Hematopoietic multipotent progenitor cell treated with erythropoietin and hydrocortisone succinate and interleukin-3 and kit ligand, for 4 days (in vitro differentiated cells): ENCODE measurements around the gene PER1.

Experiments
- DNase-seq: peaks from one replicate; pipeline ENCODE4 v3.0.0-alpha.2; 2015

Gene PER1, protein sequence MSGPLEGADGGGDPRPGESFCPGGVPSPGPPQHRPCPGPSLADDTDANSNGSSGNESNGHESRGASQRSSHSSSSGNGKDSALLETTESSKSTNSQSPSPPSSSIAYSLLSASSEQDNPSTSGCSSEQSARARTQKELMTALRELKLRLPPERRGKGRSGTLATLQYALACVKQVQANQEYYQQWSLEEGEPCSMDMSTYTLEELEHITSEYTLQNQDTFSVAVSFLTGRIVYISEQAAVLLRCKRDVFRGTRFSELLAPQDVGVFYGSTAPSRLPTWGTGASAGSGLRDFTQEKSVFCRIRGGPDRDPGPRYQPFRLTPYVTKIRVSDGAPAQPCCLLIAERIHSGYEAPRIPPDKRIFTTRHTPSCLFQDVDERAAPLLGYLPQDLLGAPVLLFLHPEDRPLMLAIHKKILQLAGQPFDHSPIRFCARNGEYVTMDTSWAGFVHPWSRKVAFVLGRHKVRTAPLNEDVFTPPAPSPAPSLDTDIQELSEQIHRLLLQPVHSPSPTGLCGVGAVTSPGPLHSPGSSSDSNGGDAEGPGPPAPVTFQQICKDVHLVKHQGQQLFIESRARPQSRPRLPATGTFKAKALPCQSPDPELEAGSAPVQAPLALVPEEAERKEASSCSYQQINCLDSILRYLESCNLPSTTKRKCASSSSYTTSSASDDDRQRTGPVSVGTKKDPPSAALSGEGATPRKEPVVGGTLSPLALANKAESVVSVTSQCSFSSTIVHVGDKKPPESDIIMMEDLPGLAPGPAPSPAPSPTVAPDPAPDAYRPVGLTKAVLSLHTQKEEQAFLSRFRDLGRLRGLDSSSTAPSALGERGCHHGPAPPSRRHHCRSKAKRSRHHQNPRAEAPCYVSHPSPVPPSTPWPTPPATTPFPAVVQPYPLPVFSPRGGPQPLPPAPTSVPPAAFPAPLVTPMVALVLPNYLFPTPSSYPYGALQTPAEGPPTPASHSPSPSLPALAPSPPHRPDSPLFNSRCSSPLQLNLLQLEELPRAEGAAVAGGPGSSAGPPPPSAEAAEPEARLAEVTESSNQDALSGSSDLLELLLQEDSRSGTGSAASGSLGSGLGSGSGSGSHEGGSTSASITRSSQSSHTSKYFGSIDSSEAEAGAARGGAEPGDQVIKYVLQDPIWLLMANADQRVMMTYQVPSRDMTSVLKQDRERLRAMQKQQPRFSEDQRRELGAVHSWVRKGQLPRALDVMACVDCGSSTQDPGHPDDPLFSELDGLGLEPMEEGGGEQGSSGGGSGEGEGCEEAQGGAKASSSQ (N-terminal part only)

GRCh38 chr17:8152112-8152775 lies at the start of gene PER1:
Gene PER1, minus strand, starts transcription at chr17:8152404. Its CDS starts 1,698 bp downstream, at chr17:8150706.
- peak; percentile 98 for DNase-seq

- peak; percentile 94 for DNase-seq
Observed at GRCh38 chr17:8192070-8192815, 40.0 kb upstream of the PER1 start.

- DNase-seq, result no peak
Observed at GRCh38 chr17:8190506-8190905, 38.3 kb upstream of the PER1 start.

DNA sequence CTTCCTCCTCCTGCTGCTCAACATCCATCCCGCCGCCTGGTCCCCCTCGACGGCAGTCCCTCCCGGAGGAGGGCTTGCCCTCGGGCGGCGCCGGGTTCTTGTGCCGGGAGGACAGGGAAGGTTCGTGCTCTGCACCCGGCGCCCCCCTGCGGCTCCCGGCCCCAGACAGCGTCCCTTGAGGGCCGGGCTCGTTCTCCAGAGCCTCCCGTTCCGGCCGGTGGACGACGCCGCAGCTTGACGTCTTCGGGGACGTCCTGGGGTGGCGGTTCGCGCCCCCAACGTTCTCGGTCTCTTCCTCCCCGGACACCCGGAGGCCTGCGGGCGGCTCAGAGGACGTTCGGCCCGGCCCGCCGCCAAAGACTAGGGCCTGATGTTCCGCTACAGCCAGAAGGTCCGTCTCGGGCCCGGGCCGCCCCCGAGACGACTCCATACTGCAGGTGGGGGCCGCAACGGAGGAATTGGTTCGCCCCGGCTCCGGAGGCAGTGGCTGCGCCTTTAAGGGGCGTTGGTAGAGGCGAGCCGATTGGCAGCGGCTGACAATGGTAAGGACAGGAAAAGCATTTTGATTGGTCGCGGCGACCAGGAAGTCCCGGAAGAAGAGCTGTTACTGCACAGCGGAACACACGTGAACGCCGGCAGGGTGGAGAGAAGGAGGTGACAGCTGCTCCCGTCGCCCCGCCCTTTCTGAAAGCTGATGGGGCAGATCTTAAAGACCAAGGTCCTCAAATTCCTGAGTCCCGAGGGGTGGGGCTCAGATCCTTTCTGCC lies 37.7 kb upstream of the PER1 start, which contains the start of gene BORCS6:
Gene BORCS6 (minus strand): TSS at position 470 of the 767 bp plus-strand sequence. CDS start 40 bp downstream, at position 430.
- DNase-seq, result peak; percentile 99

DNA sequence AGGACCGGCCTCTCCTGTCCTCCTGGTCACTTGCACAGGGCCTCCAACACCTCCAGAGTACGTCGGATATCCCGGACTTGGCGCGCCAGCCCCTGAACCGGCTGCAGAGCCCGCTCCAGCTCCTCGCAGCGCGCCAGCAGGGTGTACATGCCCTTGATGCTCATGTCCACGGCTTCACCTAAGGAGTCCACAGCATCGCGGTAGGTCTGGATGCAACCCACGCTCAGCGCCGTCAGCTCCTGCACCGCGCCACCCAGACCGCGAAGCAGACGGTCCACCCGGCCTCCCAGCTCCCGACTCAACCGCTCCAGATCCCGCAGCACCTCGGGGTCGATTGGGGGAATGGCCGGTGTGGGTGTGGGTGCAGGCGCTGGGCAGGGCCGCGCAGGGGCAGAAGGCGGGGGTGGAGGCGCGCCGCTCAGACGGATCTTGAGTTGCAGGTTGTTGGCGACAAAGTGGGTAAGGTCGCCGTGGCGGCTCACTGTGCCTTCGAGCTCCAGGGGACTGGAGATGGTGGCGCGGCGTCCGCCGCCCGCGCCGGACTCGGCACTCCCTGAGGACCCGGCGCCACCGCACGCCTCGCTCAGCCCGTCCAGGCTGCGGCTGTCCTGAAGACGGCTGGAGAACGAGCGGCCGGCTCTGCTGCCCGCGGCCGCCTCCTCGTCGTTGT lies 37.0 kb upstream of the PER1 start:
- DNase-seq, result peak; percentile 40

- DNase-seq, result no peak
Observed at GRCh38 chr17:8188263-8188839, 36.1 kb upstream of the PER1 start.

DNA sequence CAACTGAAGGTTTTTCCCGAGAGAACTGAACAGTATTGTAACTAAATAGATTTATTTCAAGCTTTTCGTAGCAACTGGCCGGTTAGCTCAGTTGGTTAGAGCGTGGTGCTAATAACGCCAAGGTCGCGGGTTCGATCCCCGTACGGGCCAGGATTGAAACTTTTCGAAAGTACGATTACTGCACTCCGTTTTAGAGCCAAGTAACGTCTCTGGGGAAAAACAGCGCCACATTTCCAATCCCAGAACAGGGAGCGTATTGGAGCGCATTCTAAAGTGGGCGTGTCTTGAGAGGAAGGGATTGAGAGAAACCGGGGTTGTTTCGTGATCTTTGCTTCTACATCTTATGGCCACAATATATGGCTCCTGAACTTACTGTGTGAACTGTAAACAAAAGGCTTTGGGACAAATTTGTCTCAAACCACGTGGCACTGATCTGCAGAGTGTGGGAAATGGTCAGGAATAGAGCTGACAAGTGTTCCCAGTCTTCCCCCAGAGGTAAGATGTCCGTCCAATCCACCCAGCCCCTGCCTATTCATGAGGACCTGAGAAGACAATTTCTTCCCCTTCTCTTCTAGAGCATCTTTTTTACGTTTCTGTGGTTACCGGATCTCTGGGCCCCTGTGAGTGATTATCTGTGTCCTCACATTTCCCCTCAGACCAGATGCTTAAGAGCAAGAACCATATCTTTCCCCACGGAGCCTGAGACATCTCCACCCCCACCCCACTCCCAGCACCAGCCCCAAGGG lies 35.5 kb upstream of the PER1 start:
- peak; percentile 99 for DNase-seq

GRCh38 chr17:8186787-8187516 lies 34.7 kb upstream of the PER1 start:
- peak; percentile 97 for DNase-seq

DNA sequence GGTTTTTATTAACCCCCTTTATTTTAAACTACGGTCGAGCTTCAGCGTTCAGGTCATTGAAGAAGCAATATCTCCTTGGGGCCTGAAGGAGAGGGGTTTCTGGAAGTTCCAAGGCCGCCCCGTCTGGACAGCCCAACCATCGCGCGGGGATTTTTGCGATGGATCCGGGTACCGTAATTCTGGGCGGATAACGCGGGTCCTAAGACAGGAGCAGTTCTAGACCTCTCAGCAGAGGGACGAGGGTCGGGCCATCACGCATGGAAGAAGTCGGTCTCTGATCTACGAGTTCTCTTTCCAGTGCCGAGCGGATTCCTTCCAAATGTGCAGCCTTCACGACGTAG lies 34.2 kb upstream of the PER1 start:
- DNase-seq, result no peak

DNA sequence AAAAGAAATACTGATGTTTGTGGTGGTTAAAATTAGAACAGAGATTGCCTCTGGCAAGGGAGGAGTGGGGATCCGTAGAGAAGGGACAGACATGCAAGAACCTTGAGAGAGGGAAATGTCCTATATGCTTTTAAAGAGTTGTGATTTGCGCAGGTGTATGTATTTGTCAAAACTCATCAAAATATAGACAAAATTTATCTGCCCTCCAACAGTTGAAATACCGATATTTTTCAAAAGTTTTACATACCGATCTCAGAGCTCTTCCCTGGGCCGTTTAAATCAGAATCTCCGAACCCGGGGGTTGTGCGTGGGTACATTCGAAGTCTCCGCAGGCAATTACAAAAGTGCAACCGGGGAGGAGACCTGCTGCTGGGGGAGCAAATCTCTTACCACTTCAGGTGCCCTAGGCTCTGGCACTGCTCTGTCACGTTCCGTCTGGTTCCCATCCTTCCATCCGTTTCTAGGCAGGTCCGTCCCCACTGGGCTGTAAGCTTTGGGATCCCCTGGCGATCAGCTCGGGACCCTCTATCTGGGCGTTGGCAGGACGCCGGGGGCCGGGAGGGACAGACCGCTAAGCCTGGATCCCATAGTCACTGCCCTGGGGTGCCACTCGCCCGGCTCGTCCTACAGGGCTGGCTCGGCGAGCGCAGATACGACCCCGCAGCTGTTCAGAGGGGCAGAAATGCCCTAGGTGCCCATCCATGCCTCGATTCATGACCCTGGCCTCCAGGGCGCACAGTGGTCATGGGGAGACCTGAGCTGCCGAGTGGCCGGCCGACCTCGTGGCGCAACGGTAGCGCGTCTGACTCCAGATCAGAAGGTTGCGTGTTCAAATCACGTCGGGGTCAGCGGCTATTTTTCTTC lies 33.6 kb upstream of the PER1 start:
- DNase-seq, result peak; percentile 89

DNA sequence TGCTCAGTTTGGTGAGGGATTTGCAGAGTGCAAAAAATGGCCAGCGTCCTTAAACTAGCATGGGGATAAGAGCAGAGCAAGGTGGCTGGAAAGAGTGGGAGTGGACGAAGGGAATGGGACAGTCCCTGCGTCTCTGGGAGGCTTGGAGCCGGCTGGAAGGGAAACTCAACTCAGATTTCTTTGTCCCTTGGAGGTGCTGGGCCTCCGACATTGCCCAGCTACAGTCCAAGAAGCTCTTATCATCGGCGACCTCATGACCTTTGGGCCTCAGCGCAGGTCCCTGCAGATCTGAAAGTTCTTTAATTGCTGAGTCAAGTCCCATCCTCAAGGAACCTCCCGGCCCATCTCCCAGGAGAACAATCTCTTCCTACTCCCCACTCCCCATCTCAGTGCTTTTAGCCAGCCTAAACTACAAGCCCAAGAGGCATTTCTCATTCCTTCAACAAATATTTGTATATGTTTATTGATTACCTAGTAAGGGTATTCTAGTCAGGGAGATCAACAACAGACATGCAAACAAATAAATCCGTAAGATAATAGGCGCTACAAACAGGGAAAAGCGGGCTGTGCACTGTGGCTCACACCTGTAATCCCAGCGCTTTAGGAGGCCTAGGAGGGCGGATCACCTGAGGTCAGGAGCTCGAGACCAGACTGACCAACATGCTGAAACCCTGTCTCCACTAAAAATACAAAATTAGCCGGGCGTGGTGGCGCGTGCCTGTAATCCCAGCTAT lies 25.0 kb upstream of the PER1 start:
- no peak for DNase-seq

DNA sequence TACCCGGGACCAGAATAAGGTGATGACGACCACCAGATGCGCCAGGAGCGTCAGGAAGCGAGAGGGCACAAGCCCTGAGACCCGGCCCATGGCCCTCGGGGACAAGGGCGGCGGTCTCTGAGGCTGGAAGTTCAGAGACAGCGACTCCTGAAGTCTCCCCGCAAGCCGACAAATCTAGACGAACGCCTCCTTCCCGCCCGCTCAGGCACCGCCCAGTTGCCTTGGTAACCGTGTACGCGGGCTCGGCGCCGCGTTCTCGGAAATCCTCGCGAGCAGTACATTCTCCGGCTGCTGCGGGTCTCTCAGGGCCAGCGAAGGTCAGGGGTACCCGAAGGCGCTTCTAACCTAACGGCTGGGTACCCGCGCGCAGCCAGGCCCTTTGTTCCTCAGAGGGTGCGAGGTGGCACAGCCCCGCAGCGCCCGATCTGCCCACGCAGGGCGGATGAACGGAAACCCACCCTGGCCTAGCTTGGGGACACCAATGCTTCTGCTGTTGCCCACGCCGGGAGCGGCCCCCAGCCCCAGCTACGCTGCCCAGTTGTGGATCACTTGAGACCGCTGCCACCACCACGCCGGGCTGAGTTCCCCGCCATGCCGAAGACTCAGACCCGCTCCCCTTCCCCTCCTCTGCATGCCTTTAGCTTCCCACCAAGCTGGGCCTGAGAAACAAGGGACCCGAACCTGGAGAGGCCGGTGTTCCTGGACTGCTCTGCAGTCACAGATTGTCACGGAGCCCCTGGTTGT lies 24.2 kb upstream of the PER1 start, which contains the start of gene TMEM107:
Gene TMEM107 (minus strand): TSS at position 184 of the 744 bp plus-strand sequence. CDS start 94 bp downstream, at position 90.
- peak; percentile 96 for DNase-seq

DNA sequence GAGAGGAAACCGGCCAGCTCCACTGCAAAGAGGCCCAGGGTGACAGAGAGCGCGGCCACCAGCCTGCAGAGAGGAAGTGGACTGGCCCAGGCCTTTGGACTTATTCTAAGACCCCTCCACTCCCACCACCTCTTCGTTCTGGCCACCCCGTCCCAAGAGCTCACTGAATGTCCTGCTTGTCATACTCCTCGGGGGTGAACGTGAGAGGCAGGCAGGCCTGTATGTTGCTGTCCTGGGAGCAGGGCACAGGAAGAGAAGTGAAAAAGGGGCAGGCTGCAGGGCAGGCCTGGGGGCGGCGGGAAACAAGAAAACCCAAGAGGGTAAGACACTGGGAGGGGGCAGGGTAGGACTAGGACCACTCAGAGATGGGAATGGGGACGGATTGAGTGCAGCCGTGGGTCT lies 23.6 kb upstream of the PER1 start:
- DNase-seq, result no peak

- no peak for DNase-seq
Observed at GRCh38 chr17:8173871-8174322, 21.7 kb upstream of the PER1 start.

DNA sequence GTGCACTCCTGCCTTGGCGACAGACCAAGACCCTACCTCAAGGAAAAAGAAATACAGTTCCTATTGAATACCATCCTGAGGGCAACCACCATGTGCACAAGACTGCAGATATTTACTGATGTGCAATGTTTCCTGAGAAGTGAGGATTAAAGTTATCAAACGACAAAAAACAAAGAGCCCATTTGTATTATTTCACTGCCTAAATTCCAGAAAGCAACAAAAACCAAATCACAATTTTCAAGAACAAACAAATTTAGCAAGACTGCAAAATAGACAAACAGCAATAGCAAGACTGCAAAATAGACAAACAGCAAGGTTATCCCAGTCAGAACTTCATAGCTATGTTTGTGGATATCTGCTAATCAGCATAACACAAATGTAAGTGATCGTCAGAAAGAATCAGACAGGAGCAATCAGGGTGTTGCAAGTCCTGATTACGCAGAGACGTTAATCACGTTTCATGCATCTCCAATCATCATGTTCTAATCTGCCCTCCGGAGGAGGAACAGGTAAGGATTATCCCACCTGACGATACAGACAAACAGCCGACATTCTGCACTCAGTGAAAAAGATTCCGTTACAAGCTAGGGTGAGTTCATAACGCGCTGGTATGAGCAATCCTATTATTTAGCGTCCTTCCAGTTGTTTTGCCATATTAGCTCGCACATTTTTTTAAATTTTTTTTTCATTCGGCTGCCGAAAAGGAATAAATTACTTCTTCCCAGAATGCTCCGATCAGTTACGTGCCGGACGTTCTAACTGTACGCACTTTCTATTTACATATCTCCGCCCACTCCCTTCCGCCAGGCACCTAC lies 21.1 kb upstream of the PER1 start:
- peak; percentile 98 for DNase-seq
